ENCODE data around the gene FBXW4. TPM values are rescaled to one million over a fixed set of nuclear protein-coding genes. Genes with fewer than 3 reads are reported as not detected.

Gene FBXW4
- total and polyA plus RNA-seq, 10 of the 15 experiments (the other 5 are each of a cell fraction or from before 2014, with no cell fraction given) = 5.7 to 42.0 (median 27.5) TPM

DNA sequence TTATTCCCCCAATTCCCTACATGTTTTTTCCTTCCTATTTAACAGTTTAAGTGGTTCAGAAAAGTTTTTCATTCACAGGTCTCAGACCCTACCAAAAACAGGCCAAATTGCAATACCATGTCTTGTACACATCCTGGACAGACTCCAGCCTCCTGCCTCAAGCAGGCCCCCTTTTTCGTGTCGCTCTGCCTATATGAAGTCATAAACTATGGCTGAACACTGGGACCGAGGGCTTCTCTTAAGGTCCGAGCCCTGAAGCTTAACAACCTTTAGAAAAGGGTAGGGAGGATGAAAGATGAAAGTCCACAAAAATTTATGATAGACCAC lies 1.4 kb downstream of the FBXW4 start (continued):
- TF ChIP-seq, protein P1, sequence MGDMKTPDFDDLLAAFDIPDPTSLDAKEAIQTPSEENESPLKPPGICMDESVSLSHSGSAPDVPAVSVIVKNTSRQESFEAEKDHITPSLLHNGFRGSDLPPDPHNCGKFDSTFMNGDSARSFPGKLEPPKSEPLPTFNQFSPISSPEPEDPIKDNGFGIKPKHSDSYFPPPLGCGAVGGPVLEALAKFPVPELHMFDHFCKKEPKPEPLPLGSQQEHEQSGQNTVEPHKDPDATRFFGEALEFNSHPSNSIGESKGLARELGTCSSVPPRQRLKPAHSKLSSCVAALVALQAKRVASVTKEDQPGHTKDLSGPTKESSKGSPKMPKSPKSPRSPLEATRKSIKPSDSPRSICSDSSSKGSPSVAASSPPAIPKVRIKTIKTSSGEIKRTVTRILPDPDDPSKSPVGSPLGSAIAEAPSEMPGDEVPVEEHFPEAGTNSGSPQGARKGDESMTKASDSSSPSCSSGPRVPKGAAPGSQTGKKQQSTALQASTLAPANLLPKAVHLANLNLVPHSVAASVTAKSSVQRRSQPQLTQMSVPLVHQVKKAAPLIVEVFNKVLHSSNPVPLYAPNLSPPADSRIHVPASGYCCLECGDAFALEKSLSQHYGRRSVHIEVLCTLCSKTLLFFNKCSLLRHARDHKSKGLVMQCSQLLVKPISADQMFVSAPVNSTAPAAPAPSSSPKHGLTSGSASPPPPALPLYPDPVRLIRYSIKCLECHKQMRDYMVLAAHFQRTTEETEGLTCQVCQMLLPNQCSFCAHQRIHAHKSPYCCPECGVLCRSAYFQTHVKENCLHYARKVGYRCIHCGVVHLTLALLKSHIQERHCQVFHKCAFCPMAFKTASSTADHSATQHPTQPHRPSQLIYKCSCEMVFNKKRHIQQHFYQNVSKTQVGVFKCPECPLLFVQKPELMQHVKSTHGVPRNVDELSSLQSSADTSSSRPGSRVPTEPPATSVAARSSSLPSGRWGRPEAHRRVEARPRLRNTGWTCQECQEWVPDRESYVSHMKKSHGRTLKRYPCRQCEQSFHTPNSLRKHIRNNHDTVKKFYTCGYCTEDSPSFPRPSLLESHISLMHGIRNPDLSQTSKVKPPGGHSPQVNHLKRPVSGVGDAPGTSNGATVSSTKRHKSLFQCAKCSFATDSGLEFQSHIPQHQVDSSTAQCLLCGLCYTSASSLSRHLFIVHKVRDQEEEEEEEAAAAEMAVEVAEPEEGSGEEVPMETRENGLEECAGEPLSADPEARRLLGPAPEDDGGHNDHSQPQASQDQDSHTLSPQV (IDR thresholded peaks at IDR 0.05) = no peak
- TF ChIP-seq MEF2A (IDR thresholded peaks at IDR 0.05; ENCODE audit: insufficient read depth, low read depth, low read length) = no peak

DNA sequence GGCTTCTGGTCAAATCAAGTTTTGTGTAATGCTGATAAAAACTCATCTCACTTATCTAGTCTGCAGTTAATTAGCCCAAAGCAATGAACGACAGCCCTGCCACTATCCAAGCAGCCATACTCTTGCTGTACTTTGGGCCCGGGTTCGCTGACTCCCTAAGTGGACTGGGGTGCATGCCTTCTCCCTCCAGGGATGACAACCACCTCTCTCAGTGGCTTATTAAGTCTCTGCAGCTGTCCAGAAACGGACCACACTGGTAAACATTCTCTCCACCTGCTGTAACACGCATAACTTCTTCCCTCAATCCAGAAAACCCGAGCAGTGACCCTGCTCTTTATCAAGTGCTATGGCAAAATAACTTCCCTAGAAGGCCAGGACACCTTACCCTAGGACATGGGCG lies 3.9 kb downstream of the FBXW4 start:
- no peak overlapping the region for H3K4me3 ChIP-seq
- ChIA-PET SMC1A (ENCODE audit: uncharacterized antibody, unreplicated experiment) (interaction anchor here (1.4 kb wide), 1 partner anchor 102 kb away, joined by 3 read pairs; no protein-coding TSS in a partner anchor), CTCF (interaction anchor here (0.6 to 2.1 kb wide), 2 partner anchors 11 to 31 kb away, joined by 3 to 6 read pairs; no protein-coding TSS in a partner anchor), POLR2A (no interaction called here), RAD21 (ENCODE audit: unreplicated experiment) (no interaction called here)
- intact Hi-C loops (cut with micrococcal nuclease; ENCODE audit: unreplicated experiment) = loop anchor here (5.0 kb wide), 1 partner anchor 91 kb away; the partner anchor contains the start of gene NPM3
- no peak overlapping the region for H2AFZ ChIP-seq (ENCODE audit: control insufficient read depth, low read depth, low read length)
- peaks cover 68% of the 10 kb centered on the region for H3K79me2 ChIP-seq (ENCODE audit: control insufficient read depth, insufficient read depth, low read length)
- no peak for ATAC-seq
- no peak overlapping the region for H3K9ac ChIP-seq (ENCODE audit: control insufficient read depth, insufficient read depth, low read length)
- WGBS (ENCODE audit: insufficient coverage, insufficient replicate concordance, low lambda C conversion rate, missing lambda C conversion rate) = 97% methylated on average over 7 of the region's 7 CpGs
- H3K4me1 ChIP-seq (ENCODE audit: control insufficient read depth, insufficient read depth, low read length) = peaks cover 13% of the 10 kb centered on the region
- peak overlapping the region; percentile 39; the same call in 1 of the 2 replicates for H3K4me2 ChIP-seq (ENCODE audit: control insufficient read depth, insufficient read depth)
- no peaks in the 10 kb centered on the region for H3K36me3 ChIP-seq (ENCODE audit: control insufficient read depth in 2 of 2, insufficient read depth in 2 of 2, low read length in 1 of 2)
- no peak for FAIRE-seq
- H3K27me3 ChIP-seq (replicated peaks in 1 of 2; ENCODE audit: control insufficient read depth in 2 of 2, insufficient read depth in 2 of 2, low read length in 1 of 2) = no peaks in the 10 kb centered on the region
- in situ Hi-C loops (cut with MboI) = no loop called here
- H3K9me3 ChIP-seq (replicated peaks; ENCODE audit: control insufficient read depth, insufficient read depth, low read length) = no peaks in the 10 kb centered on the region
- TSS peak; percentile 20 for BruUV-seq (replicated peaks)
- H3K27ac ChIP-seq (ENCODE audit: control insufficient read depth, insufficient read depth) = no peak overlapping the region
- no peak for DNase-seq (ENCODE audit: low read depth, low spot score)
- H4K20me1 ChIP-seq (ENCODE audit: control insufficient read depth, insufficient read depth) = no peaks in the 10 kb centered on the region
- TF ChIP-seq BACH1 (IDR thresholded peaks at IDR 0.05; ENCODE audit: borderline replicate concordance) (no peak), NFIC (IDR thresholded peaks at IDR 0.05; ENCODE audit: low read depth, low read length) (no peak), ZNF217 (IDR thresholded peaks at IDR 0.05) (no peak), MTA2 (IDR thresholded peaks at IDR 0.05; ENCODE audit: low read depth) (no peak), STAT1 (conservative IDR thresholded peaks at IDR 0.05) (no peak), YY1 (IDR thresholded peaks at IDR 0.05; ENCODE audit: low read depth, low read length) (no peak), POLR2A (IDR thresholded peaks at IDR 0.05; ENCODE audit: low read depth, low read length) (no peak)
- TF ChIP-seq, protein P2, sequence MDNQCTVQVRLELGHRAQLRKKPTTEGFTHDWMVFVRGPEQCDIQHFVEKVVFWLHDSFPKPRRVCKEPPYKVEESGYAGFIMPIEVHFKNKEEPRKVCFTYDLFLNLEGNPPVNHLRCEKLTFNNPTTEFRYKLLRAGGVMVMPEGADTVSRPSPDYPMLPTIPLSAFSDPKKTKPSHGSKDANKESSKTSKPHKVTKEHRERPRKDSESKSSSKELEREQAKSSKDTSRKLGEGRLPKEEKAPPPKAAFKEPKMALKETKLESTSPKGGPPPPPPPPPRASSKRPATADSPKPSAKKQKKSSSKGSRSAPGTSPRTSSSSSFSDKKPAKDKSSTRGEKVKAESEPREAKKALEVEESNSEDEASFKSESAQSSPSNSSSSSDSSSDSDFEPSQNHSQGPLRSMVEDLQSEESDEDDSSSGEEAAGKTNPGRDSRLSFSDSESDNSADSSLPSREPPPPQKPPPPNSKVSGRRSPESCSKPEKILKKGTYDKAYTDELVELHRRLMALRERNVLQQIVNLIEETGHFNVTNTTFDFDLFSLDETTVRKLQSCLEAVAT (IDR thresholded peaks at IDR 0.05) = no peak
- TF ChIP-seq, protein P3, sequence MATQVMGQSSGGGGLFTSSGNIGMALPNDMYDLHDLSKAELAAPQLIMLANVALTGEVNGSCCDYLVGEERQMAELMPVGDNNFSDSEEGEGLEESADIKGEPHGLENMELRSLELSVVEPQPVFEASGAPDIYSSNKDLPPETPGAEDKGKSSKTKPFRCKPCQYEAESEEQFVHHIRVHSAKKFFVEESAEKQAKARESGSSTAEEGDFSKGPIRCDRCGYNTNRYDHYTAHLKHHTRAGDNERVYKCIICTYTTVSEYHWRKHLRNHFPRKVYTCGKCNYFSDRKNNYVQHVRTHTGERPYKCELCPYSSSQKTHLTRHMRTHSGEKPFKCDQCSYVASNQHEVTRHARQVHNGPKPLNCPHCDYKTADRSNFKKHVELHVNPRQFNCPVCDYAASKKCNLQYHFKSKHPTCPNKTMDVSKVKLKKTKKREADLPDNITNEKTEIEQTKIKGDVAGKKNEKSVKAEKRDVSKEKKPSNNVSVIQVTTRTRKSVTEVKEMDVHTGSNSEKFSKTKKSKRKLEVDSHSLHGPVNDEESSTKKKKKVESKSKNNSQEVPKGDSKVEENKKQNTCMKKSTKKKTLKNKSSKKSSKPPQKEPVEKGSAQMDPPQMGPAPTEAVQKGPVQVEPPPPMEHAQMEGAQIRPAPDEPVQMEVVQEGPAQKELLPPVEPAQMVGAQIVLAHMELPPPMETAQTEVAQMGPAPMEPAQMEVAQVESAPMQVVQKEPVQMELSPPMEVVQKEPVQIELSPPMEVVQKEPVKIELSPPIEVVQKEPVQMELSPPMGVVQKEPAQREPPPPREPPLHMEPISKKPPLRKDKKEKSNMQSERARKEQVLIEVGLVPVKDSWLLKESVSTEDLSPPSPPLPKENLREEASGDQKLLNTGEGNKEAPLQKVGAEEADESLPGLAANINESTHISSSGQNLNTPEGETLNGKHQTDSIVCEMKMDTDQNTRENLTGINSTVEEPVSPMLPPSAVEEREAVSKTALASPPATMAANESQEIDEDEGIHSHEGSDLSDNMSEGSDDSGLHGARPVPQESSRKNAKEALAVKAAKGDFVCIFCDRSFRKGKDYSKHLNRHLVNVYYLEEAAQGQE (IDR thresholded peaks at IDR 0.05; ENCODE audit: low read depth, low read length) = no peak
- TF ChIP-seq, protein P4, sequence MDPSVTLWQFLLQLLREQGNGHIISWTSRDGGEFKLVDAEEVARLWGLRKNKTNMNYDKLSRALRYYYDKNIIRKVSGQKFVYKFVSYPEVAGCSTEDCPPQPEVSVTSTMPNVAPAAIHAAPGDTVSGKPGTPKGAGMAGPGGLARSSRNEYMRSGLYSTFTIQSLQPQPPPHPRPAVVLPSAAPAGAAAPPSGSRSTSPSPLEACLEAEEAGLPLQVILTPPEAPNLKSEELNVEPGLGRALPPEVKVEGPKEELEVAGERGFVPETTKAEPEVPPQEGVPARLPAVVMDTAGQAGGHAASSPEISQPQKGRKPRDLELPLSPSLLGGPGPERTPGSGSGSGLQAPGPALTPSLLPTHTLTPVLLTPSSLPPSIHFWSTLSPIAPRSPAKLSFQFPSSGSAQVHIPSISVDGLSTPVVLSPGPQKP (IDR thresholded peaks at IDR 0.05; ENCODE audit: low read depth, low read length) = no peak

All from GM12878 (cell line).